Activated CD4-positive, alpha-beta T cell treated with anti-CD3 and anti-CD28 coated beads for 48 hours (primary cell): ENCODE results near the gene CC2D1A.

Experiments
- DNase-seq: peaks from one replicate; pipeline ENCODE4 v3.0.0-alpha.2; 2020

Gene CC2D1A

DNA sequence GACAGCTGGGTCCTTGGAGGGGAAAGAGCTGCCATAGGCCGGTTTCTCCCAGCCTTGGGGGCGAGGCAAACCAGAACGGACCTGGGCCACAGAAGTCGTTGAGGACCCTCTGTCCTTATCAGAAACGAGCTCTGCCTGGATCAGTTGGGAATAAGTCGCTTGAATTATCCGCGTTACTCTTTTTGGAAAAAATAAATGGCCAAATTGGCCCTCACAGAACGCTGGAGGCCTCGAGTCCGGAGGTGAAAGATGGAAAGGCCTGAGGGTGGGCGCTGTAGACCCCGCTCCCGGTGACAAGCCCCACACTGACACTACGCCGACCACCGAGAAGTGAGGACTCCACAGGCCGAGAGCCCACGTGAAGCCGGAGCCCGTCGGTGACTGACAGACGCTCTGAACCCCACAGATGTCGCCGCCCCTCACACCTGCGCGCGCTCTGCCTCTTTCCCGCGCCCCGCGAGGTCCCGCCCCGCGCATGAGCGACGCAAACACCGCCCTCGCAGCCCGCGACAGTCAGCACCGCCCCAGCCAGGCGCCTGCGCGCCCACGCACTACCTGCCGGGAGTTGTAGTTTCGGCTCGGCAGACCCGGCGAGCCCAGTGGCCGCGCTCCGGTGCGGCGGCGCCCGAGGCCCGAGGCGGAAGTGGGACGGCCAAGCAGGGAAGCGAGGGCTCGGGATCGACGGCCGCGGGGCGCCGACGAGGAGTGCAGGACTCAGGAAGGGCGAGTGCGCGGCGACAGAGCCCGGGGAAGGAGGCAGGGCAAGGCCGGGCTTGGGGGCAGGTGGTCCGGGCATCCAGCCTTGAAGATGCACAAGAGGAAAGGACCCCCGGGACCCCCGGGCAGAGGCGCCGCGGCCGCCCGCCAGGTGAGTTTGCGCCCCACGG lies at the start of gene CC2D1A, which contains the start of gene BRME1:
Gene CC2D1A, plus strand, starts transcription at position 568 of the 887 bp plus-strand sequence. Its CDS starts 241 bp downstream, at position 809.
Gene BRME1, minus strand, starts transcription at position 484 of the 887 bp plus-strand sequence. CDS start 1,225 bp downstream, outside the sequence.
- peak; percentile 97 for DNase-seq

DNA sequence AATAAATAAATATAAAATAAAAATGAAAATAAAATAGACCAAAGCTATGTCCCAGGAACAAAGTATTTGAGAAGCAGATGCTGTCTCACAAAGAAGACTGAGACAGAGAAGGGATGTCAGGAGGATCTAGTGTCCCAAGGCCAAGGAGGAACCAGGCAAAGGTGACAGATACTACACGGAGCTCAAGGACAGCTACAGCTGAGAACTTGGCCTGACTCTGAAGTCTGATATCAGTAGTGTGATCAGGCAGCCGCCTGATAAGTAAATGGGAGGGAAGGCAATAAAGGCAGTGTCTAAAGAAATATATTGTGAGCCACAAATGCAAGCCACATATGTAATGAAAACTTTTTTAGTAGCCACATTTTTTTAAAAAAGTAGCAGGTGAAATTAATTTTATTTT lies 49.5 kb upstream of the CC2D1A start:
- no peak for DNase-seq

DNA sequence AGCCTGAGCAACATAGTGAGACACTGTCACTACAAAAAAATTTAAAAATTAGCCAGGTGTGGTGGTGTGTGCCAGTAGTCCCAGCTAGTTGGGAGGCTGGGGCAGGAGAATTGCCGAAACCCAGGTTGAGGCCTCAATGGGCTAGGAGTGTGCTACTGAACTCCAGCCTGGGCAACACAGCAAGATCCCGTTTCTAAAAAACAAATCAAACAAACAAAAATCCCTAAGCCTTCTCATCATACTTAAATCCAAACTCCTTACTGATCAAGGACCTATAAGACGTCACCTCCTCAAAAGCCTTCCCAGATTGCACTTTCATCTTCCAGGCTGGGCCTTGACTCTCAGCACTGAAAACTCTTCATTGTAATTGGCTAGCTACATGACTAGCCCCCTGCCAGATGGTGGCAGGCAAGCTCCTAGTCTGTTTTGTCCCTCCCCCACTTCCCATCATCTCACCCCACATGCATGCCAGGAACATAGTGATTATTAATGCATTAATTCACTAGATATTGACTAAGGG lies 46.6 kb upstream of the CC2D1A start:
- DNase-seq: no peak

DNA sequence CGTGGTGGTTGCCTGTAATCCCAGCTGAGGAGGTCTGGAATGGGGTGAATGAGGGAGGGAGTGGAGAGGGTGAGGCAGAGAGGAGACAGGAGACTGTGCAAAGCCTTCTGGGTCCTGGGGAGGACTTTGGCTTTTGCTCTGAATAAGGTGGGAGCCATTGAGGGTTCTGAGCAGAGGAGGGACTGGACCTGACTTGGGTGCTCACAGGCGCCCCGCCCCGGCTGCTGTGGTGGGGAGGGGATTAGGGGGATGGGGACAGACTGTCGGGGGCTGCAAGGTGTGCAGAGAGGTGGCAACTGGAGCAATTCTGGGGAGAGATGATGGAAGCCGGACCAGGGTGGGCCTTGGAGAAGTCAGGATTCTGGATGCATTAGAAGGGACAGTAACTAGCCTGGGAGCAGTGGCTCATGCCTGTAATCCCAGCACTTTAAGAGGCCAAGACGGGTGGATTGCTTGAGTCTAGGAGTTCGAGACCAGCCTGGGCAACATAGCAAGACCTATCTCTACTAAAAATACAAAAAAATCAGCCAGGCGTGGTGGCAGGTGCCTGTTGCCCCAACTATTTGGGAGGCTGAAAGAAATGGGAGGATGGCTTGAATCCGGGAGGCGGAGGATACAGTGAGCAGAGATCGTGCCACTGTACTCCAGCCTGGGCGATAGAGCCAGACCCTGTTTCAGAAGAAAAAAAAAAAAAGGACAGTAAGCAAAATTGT lies 45.2 kb upstream of the CC2D1A start:
- DNase-seq: no peak

DNA sequence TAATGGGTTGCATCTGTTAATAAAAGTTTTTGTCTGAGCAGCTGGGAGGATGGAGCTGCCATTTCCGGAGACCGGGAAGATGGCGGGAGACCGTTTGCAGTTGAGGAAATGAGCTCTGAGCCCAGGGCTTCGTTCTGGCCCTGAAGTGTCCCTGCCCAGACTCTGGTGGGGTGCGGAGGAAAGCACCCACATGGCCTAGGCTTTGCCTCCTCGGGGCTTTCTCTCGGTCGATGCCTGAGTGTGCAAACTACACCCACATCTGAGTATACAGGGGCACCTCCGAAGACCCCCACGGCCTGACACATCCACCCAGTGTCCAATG lies 44.6 kb upstream of the CC2D1A start:
- no peak for DNase-seq

DNA sequence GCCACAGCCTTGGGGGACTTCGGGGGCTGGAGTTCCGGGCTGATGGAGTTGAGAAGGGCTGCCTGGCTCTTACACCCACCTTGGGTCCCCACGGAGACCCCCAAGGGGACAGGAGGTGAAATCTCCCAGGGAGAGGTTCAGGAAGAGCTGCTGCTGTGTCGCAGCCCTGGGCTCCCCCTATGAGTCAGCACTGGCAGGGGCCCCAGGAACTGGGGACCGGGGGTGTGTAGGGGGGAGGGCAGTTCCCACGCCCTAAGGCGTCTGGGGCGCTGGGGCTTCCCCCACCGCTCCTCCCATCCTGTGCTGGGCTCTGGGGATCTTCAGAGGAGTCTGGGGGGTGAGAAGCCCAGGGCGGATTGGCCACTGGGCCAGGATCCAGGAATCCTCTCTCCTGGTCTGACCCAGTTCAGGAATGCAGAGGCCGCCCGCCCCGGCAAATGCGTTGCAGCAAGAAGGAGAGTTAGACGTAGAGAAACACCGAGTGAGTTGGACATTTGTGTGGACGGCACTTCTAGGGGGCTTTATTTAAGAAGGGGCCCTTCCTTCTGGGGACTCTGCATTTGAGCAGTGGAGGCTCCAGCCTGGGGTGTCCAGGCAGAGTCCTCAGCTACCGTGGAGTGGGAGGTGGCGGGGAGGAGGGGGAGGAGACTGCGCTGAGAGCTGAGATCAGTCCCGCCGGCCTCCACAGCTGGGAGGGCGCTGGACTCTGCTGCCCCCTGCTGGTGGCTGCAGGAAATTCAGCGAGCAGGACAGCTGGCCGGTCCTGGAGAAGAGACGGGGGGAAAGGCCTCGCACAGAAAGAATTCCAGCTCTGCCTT lies 44.1 kb upstream of the CC2D1A start:
- peak; percentile 91 for DNase-seq

DNA sequence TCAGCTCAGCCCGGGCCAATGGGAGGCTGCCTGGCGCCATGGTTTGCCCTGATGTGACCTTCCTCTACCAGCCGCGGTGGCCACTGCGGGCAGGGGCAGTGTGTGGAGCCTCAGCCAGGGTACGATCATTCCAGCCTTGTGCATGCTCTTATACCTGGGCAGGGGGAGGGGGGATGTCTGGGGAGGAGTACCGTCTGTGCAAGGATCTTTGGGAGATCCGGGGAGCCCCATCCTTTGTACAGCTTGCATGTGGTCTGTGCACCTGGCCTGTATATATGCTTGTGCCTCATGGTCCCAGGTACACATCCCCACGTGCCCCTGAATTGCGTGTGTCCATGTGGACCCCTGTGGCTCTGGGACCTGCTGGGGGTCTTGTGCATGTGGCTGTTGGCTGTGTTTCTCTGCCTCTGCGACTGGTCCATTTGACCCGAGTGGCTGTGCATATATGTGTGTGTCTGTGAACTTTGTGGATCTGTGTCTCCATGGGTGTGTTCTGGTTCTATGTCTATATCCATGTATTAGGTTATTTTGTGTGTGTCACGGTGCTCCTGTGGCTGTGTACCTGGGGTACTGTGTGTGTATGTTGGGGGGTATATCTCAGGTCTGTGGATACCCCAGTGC lies 41.8 kb upstream of the CC2D1A start:
- no peak for DNase-seq

DNA sequence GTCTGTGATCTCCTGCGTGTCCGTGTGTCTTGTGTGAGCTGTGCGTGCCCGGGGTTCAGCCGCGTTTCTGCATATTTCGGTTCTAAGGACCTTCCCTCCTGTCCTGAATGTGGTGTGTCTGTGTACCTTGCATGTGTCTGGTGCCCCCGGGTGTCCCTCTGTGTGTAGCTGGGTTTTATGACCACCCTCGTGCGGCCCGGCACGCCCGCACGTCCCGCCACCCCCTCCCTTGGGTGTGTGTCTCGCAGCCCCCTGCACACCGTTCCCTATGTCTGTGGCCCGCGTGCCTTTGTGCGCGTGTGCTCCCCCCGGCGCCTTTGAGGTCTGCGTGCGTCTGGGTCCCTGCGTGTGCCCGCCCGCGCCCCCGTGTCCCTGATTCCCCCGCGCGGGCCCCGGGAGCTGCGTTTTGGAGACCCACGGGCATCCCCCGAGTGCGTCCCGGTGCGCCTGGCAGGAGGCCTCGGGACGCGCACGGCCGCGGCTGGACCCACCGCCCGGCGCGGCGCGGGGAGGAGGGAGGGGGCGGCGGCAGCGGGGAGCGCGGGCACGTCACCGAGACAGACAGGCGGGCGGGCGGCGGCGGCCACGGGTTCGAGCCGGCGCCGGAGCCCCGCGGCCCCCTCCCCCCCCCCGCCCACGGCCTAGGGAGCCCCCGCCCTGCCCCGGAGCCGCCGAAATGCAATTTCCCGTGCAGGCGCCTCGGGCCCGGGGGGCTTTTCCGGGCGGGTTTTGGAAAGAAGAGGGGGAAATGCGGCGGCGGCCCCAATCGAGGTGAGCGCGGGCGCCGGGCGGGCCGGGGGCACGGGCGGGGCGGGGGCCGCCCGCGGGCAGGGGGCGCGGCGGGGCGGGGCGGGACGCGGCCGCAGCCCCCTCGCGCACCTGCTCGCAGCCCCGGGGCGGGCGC lies 41.1 kb upstream of the CC2D1A start:
- no peak for DNase-seq

DNA sequence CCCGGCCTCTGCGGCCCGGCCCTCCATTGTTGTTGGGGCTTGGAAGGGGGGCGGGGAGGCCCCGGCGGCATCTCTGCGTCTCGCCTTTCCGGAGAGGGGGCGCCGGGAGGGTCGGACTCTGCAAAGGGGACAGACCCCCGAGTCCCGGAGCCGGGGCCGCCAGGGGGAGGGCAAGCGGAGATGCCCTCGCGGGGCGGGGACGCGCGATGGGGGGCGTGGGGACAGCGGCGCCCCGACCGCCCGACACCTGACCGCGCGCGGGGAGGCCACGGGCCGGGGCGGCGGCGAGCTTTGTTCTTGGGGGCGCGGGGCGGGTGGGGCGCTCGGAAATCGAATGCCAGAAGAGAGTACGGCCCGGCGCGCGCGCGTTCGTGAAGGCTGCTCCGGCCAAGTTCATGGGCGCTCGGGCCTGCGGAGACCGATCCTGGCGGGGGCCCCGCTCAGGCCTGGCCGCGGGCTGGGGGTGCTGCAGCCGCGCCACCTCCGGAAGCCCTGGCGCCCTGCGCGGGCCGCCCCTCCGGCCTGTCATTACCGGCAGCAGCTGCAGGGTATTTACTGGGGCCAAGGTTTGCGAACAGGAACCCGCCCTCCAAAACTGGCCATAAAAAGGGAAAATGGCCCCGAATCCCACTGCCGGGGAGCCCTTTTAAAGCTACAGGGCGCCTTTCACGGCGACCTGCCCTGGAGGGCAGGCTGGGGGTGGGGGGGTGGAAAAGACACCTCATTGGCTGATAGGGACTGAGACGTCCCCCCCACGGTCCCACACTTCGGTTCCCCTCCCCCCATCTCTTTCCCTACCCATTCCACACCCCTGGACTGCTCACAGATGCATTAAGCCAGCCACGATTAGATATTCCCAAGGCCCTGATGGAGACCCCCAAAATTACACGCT lies 40.2 kb upstream of the CC2D1A start:
- no peak for DNase-seq

DNA sequence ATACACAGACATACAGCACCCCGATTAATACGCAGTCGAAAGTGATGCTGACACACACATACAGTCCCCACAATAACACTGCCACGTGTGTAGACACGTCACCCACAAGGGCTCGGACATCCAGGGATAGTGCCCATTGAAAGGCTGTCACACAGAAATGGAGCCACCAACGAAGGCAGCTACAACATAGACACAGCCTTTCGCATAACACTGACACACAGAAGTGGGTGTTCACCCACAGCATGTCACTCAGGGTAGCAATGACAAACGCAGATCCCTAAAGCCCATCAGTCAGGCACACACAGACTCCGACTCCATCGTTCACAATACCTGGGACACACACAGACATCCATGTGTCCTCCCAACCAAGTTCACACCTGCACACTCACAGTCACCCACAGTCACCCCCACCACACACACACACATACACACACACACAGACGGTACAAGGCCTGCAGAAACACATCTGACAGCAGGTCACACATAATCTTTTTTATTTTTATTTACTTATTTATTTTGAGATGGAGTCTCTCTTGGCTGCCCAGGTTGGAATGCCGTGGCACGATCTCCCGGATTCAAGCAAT lies 39.4 kb upstream of the CC2D1A start:
- DNase-seq: no peak

DNA sequence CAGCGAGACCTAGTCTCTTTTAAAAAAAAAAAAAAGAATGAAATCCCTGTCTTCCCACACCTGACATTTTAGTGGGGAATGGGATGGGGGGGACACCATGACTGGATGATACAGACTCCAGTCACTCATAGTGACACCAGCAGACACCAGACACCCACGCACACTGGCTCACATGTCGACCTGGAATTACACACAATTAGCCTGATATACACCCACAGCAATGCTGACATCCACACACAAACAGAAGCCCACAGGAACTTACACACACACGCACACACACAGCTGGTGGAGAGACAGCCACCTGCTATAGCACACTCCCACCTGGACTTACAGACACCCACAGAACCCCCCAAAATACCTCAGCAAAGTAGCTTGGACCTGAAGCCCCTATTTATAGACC lies 37.3 kb upstream of the CC2D1A start:
- DNase-seq: no peak

DNA sequence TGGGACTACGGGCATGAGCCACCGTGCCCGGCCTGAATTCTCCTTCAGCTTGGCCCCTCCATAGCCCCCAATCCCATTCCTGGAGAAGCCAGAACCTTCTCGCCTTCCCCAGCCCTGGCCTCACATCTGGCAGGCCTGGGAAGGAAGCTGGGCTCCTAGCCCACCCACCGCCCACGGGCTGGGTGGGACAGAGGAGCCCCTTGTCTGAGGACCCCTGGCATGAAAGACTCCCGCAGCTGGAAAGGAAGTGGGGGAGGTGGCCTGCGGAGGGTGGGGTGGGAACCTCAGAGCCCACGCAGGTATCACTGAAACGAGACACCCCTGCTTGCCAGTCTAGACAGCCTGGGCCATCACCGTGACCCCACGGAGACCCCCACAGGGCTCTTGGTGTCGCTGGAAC lies 36.7 kb upstream of the CC2D1A start:
- DNase-seq: no peak

DNA sequence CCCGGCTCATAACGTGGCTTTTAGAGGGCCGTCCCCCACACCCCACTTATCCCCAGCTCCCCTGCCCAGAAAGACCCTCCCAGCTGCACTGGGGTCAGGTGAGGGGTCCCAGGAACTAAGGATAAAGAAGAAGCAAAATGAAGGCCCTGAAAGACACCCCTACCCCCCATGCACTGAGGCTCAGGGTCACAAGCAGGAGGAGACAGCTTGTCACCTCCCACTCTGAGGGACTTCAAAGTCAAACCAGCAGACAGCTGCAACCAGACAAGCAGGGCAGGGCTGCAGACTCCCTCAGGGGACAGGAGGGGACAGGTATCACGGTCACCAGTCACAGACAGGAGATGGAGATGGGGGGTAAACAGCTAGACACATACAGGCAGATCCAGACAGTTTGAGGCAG lies 35.1 kb upstream of the CC2D1A start:
- DNase-seq: no peak

DNA sequence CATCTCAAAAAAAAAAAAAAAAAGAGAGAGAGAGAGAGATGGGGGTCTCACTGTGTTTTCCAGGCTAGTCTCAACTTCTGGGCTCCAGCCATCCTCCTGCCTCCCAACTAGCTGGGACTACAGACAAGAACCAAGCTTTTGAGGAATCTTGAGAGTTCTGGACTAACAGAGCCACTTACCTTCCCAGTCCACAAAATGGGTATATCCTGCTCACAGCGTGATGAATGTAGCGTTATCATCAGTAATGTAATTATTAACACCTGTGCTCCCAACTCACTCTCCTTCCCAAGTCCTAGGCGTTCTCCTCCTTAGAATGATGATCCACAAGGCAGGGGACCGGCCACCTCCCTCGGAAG lies 33.7 kb upstream of the CC2D1A start:
- DNase-seq: no peak

DNA sequence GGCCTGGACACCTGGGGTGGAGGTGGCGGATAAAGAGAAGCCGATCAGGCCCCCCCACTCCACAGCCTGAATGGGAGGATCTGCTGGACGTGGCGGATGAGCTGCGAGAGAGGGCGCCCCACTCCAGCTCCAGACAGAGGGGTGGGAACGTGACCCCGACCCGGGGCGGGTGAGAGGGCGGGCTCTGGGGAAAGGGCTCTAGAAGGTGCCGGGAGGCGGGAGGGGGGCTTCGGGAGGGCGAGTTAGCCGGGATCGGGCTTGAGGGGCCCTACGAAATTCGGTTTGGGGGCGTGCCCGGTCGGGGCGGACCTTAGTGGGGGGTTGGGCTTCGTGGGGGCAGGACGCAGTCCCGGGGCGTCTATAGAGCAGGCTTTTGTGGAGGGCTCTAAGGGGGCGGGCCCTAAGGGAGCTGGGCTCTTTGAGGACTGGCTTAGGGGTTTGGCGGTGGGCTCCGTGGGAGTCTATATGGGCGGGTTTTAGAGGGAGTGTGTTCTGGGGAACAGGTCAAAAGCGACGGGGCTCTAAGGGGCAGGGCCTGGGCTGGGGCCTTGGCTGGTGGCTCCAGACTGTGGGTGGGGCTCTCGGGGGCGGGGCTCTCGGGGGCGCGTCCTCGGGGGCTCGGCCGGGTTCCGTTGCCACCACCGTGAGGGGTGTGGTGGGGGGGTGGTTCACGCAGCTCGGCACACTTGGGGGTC lies 33.2 kb upstream of the CC2D1A start:
- peak; percentile 42 for DNase-seq

DNA sequence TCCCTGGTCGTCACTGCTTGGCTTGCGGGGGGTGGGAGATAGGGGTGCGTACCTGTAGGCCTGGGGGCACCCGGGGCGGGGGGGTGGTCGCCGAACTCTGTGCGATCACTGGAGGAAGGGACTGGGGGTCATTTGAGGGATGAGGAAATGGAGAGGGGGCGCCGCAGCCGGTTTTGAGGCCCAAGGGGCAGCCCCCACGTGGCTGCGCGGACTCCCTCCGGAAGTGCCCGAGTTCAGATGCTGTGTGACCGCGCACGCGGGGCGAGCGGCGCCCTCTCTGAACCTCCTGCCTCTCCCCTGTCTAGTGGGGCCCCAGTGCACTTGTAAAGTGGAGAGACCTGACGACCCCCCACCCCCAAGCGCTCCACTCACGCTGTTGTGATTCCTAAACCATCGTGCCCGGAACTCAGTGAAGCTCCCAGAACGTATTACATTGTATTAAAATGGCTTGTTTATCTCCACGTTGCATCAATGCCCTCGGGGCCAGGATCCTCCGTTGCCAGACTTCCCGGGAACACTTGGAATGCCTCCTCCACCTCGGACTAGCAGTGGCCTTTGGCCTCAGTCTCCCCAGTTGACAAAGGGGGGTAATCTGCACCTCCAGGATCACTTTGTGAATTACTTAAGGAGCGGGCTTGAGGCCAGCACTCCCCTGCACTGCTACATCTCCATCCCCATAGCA lies 32.0 kb upstream of the CC2D1A start:
- no peak for DNase-seq

DNA sequence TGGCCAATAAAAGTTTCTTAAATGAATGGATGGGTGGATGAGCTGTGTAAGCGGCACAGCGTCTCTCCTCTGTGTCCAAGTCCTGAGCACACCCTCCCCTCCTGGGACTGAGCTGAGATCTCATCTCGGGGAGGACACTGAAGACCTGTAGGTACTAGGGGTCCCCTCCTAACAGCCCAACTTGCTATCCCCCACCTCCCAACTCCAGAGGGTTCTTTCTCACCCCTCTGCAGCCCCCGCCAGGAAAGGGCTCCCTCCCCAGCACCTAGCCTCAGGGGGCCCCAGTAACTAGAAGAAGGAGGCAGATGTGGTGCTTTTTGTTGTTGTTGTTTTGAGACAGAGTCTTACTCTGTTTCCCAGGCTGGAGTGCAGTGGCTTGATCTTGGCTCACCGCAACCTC lies 30.2 kb upstream of the CC2D1A start:
- no peak for DNase-seq

DNA sequence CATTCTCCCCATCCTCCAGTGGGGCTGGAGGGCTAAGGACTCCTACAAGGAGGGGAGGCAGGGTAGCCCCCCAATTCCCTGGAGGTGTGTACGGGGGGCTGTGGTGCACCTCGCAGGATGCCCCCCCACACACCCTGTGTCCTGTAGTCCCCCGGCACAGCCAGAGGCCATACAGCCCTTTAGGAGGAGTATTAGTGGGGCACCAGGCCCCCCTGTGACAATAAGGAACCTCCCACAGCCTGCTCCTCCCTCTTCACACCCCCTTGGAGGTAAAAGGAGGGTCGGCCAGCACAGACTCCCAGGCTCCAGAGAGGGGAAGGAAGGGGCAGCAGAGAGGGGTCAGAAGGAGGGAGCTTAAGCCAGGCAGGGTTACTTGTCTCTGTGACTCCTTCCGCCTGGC lies 29.2 kb upstream of the CC2D1A start, which contains the start of gene NANOS3:
Gene NANOS3, plus strand, starts transcription at position 301 of the 400 bp plus-strand sequence. CDS start 115 bp downstream, outside the sequence.
- DNase-seq: no peak

DNA sequence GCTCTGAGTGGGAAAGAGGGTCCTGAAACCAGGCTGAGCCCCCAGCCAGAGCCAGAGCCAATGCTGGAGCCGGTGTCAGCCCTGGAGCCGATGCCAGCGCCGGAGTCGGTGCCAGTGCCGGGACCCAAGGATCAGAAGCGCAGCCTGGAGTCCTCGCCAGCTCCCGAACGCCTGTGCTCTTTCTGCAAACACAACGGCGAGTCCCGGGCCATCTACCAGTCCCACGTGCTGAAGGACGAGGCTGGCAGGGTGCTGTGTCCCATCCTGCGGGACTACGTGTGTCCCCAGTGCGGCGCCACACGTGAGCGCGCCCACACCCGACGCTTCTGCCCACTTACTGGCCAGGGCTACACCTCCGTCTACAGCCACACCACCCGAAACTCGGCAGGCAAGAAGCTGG lies 28.7 kb upstream of the CC2D1A start:
- no peak for DNase-seq
